NCI-H524 treated with DMSO at 0.1 percent for 48 hours (cell line): ENCODE results near the gene ASPA.
"Not testable (repeated sequence)": the region's sequence is repeated elsewhere in the genome, so short reads cannot be mapped to it uniquely, and the experiment has no call there.

Experiments
- DNase-seq: peaks from one replicate; lab custom pipeline; 2025; lab: John Stamatoyannopoulos, UW

ASPA gene

GRCh38 chr17:3507869-3508268, 32.1 kb downstream of the ASPA start:
- no peak for DNase-seq

- DNase-seq = no peak
These were observed 34.3 kb downstream of the ASPA start for GRCh38 chr17:3510090-3510489.

- DNase-seq = no peak
These were observed 36.2 kb downstream of the ASPA start for GRCh38 chr17:3511852-3512504.

GRCh38 chr17:3512505-3513171, 36.8 kb downstream of the ASPA start:
- no peak for DNase-seq

- DNase-seq = no peak
These were observed 37.7 kb downstream of the ASPA start for GRCh38 chr17:3513305-3514035.

GRCh38 chr17:3514167-3514566, 38.4 kb downstream of the ASPA start:
- not testable (repeated sequence) for DNase-seq

- DNase-seq = no peak
These were observed 39.1 kb downstream of the ASPA start for GRCh38 chr17:3514873-3515272.

GRCh38 chr17:3519472-3519871, 43.7 kb downstream of the ASPA start:
- DNase-seq = not testable (repeated sequence)

GRCh38 chr17:3524024-3524423, 48.2 kb downstream of the ASPA start:
- no peak for DNase-seq

- DNase-seq = no peak
These were observed 50.7 kb downstream of the ASPA start for GRCh38 chr17:3526491-3526890.

- DNase-seq = no peak
These were observed 51.2 kb downstream of the ASPA start for GRCh38 chr17:3526971-3527370.

- DNase-seq = no peak
These were observed 51.7 kb downstream of the ASPA start for GRCh38 chr17:3527468-3527867.

- DNase-seq = no peak
These were observed 52.1 kb downstream of the ASPA start for GRCh38 chr17:3527896-3528295.

GRCh38 chr17:3528403-3528851, 52.6 kb downstream of the ASPA start:
- no peak for DNase-seq

GRCh38 chr17:3528880-3529511, 53.2 kb downstream of the ASPA start:
- DNase-seq = no peak

GRCh38 chr17:3529817-3530741, 54.3 kb downstream of the ASPA start:
- no peak for DNase-seq

GRCh38 chr17:3531266-3532101, 55.7 kb downstream of the ASPA start:
- DNase-seq = no peak

GRCh38 chr17:3532106-3532858, 56.5 kb downstream of the ASPA start:
- no peak for DNase-seq

GRCh38 chr17:3532859-3533142, 57.0 kb downstream of the ASPA start:
- no peak for DNase-seq

GRCh38 chr17:3533752-3534151, 58.0 kb downstream of the ASPA start:
- DNase-seq = no peak
